Placental epithelial cell (primary cell): ENCODE measurements around the gene SETD3. TPM values are rescaled to one million over a fixed set of nuclear protein-coding genes. Genes with fewer than 3 reads are reported as not detected.

Source experiments
- small RNA-seq: library from RNA; depleted of rRNA; stranded (forward); fragments of <200 nt; gene quantifications from one replicate; pipeline ENCODE3, GENCODE V24; 2012
- total RNA-seq: library from RNA; depleted of rRNA; stranded (reverse); fragments of >200 nt; gene quantifications from 2 replicates; pipeline ENCODE4 v1.2.3, GENCODE V29; 2012

SETD3 gene
- 159 and 195 TPM in 2 replicates for total RNA-seq

GRCh38 chr14:99479906-99480869, at the start of gene SETD3:
Gene SETD3 (minus strand): TSS chr14:99480859. CDS start chr14:99465805, 15,054 bp downstream.

GRCh38 chr14:99480917-99481744, 472 bp upstream of the SETD3 start, which contains the start of gene CCNK:
Gene CCNK (plus strand): TSS chr14:99481409. CDS start chr14:99492678, 11,269 bp downstream.

Small RNAs within 50 kb of the gene (small RNA-seq; reads per million reads assigned to genes)
- not detected for gene RNU6-91P

Other genes starting within 250 kb of the SETD3 start
- gene BCL11B, start 208.7 kb downstream of the SETD3 start, total RNA-seq = 1.4 and 2.0 TPM in 2 replicates
- gene CCNK, start 550 bp upstream of the SETD3 start, total RNA-seq = 33.8 and 54.4 TPM in 2 replicates
- gene CCDC85C, start 123.3 kb upstream of the SETD3 start, total RNA-seq = 29.8 and 36.2 TPM in 2 replicates
- gene HHIPL1, start 164.3 kb upstream of the SETD3 start, total RNA-seq = 6.7 and 7.5 TPM in 2 replicates
- 0.87 and 1.2 TPM in 2 replicates for gene CYP46A1, start 203.4 kb upstream of the SETD3 start, total RNA-seq